Colonic mucosa (tissue), 4 donors: ENCODE measurements around the gene SESN1. TPM values are rescaled to one million over a fixed set of nuclear protein-coding genes. Genes with fewer than 3 reads are reported as not detected.

Source experiments
- DNase-seq: peaks from one replicate; pipeline ENCODE4 v3.0.0-alpha.2; 2020
- H3K27ac ChIP-seq: fragments of 200-600 bp; one replicate; pipeline ENCODE4 v1.8.0; 2021
- H3K27me3 ChIP-seq: fragments of 200-600 bp; one replicate; pipeline ENCODE4 v1.8.0; 2021
- H3K36me3 ChIP-seq: fragments of 200-600 bp; one replicate; pipeline ENCODE4 v1.8.0; 2021
- H3K4me1 ChIP-seq: fragments of 200-600 bp; one replicate; pipeline ENCODE4 v1.8.0; 2021; ENCODE audit warnings: mild to moderate bottlenecking
- H3K4me3 ChIP-seq: fragments of 200-600 bp; one replicate; pipeline ENCODE4 v1.8.0; 2021
- H3K9ac ChIP-seq, 2 donors: one replicate each; pipeline ENCODE4 v1.7.0; 2013; ENCODE audit warnings: control low read depth in 2 of 2, low read depth in 2 of 2, low read length in 2 of 2
- H3K9me3 ChIP-seq: fragments of 200-600 bp; one replicate; pipeline ENCODE4 v1.8.0; 2021
- CTCF ChIP-seq: fragments of 200-600 bp; IDR thresholded peaks from one replicate; pipeline ENCODE4 v1.8.0; 2022; ENCODE audit warnings: antibody characterized with exemption, mild to moderate bottlenecking
- intact Hi-C: fragments of 100-400 bp; cut with DNase I; formaldehyde crosslinking; loops from one replicate; pipeline ENCODE4 v1.14.1; 2022
- total RNA-seq, 2 donors: library from RNA; stranded (reverse); fragmentation: NEBNext Ultra II Directional in 1 of 2; extraction: Animal tissue kit (Norgen Biotek cat#: 25700) in 1 of 2; gene quantifications; one replicate each; pipeline ENCODE4 v1.2.1, GENCODE V29; 2021
- donor health status: healthy.
- donor health status: DM: no; HTN: no; CAD: no.
- donor health status: DM: no; HTN: no; CAD: no.

SESN1 gene
- total RNA-seq, 2 donors from 2014 or later, result 16.9 to 20.7 TPM

DNA sequence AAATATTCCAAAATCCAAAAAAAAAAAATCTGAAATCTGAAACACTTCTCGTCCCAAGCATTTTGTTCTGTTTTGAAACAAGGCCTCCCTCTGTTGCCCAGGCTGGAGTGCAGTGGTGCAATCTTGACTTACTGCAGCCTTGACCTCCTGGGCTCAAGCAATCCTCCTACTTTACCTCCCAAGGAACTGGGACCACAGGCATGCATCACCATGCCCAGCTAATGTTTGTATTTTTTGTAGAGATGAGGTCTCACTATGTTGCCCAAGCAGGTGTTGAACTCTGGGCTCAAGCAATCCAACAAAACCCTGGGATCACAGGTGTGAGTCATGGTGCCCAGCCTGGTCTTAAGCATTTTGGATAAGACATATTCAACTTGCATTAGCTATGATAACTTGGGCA is 13.6 kb downstream of the SESN1 start:
- H3K27me3 ChIP-seq, result no peaks in the 10 kb centered on the region
- H3K36me3 ChIP-seq, result no peaks in the 10 kb centered on the region
- no peak for DNase-seq
- H3K4me1 ChIP-seq, result no peaks in the 10 kb centered on the region
- H3K4me3 ChIP-seq, result no peak overlapping the region
- H3K27ac ChIP-seq, result no peak overlapping the region
- no peaks in the 10 kb centered on the region for H3K9me3 ChIP-seq
- no peak for TF ChIP-seq CTCF
- H3K9ac ChIP-seq, result no peak overlapping the region
- intact Hi-C loops, result no loop called here

DNA sequence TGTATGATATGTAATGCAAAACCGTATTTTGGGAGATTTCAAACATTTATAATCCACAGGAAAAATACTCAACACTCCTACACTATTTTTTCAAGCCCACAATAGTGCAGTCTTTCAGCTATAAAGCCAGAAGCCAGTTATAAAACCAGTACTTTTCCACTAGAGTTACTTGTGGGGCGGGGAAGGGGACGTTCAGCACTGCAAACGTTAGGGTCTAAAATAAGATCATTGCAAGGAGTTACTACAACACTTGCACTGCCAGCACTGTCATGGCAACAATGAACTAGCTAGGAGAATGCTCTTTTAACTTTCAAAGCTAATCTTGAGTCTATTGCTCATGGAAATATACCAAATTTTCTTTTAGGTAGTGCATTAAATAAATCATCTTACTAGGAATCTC is 14.7 kb downstream of the SESN1 start:
- no peaks in the 10 kb centered on the region for H3K4me1 ChIP-seq
- intact Hi-C loops, result loop anchor here (10.0 kb wide), 1 partner anchor 245 kb away; no protein-coding TSS in a partner anchor
- H3K27ac ChIP-seq, result no peak overlapping the region

GRCh38 chr6:109076377-109076776 is 18.3 kb downstream of the SESN1 start:
- H3K36me3 ChIP-seq, result no peaks in the 10 kb centered on the region
- H3K4me1 ChIP-seq, result no peaks in the 10 kb centered on the region
- H3K9ac ChIP-seq, result no peak overlapping the region
- H3K9me3 ChIP-seq, result no peaks in the 10 kb centered on the region
- H3K4me3 ChIP-seq, result no peak overlapping the region
- H3K27me3 ChIP-seq, result no peaks in the 10 kb centered on the region
- TF ChIP-seq CTCF, result no peak
- H3K27ac ChIP-seq, result no peak overlapping the region
- intact Hi-C loops, result loop anchor here (10.0 kb wide), 1 partner anchor 242 kb away; no protein-coding TSS in a partner anchor
- no peak for DNase-seq

More for the DNA sequence above, 14.7 kb downstream of the SESN1 start:
- TF ChIP-seq CTCF, result no peak
- H3K9me3 ChIP-seq, result no peaks in the 10 kb centered on the region
- no peaks in the 10 kb centered on the region for H3K36me3 ChIP-seq
- H3K27me3 ChIP-seq, result no peaks in the 10 kb centered on the region
- no peak overlapping the region for H3K9ac ChIP-seq
- DNase-seq, result no peak
- no peak overlapping the region for H3K4me3 ChIP-seq

DNA sequence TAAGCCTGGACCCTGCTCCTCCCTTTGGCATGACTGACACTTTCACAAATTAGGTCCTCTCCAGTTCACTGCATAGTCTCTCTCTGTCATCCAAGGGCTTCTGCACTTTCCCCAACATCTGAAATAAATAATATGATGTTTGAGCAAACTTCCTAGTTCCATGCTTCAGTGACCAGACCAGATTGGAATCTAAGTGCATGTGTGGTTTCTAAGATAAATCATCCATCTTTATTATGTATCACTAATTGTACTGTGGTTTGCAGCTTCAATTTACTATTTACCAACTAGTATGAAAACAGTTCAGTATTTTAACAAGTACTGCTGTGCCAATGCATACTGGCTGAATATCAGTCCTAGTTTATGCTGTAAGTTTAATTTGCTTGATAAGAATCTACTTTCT is 18.7 kb downstream of the SESN1 start:
- Histone ChIP-seq H3K4me3 (no peak overlapping the region), H3K9me3 (no peaks in the 10 kb centered on the region), H3K4me1 (no peaks in the 10 kb centered on the region), H3K27ac (no peak overlapping the region), H3K27me3 (no peaks in the 10 kb centered on the region), H3K36me3 (no peaks in the 10 kb centered on the region), H3K9ac (no peak overlapping the region)
- intact Hi-C loops, result loop anchor here (10.0 kb wide), 1 partner anchor 241 kb away; no protein-coding TSS in a partner anchor
- DNase-seq, result no peak
- TF ChIP-seq CTCF, result no peak

GRCh38 chr6:109074133-109074415 is 20.6 kb downstream of the SESN1 start:
- Histone ChIP-seq H3K9me3 (no peaks in the 10 kb centered on the region), H3K27me3 (no peaks in the 10 kb centered on the region), H3K36me3 (no peaks in the 10 kb centered on the region), H3K4me1 (no peaks in the 10 kb centered on the region), H3K9ac (no peak overlapping the region), H3K4me3 (no peak overlapping the region), H3K27ac (no peak overlapping the region)
- TF ChIP-seq CTCF, result no peak
- intact Hi-C loops, result loop anchor here (5.0 to 10.0 kb wide), 3 partner anchors 182 to 532 kb away; no protein-coding TSS in a partner anchor
- DNase-seq, result no peak
